ENCODE measurements around the gene HYAL4.
"Not testable (repeated sequence)": the region's sequence is repeated elsewhere in the genome, so short reads cannot be mapped to it uniquely, and the experiment has no call there.

HYAL4 gene

DNA sequence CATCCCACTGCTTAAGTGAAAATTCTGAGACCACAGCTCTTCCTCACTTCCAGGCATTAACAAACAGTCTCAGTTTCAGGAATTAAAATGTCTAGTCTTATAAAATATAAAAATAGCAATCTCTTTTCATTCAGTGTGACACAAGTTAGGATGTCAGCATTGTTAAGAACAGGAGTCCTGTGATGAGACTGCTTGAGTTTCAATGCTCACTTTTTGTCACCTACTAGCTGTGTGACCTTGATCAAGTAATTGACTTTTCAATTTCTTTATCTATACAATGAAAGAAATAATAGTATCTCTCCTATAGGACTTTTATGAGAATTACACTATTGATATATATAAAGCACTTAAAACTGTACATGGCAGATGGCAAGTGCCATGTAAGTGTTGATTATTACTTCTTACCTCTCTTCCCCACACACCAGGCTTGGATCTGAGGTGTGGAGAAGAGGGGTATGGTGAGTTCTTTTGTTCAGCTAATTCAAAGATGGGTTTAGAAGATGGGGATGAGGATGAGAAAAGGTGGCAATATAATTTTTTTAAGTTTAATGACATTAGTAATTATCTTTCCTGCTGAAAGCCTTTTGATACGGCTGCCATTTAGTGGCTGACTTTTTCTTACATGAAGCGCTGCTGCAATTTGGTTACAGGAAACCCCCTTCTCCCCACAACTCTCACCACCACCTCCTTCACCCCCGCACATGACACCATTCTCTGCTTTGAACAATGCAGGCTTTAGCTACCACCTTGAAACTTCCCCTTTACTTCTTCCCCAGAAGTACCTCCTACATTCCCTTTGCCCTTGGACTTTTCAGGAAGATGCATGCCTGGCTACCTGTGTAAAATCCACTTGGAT is 20.8 kb upstream of the HYAL4 start:
- no peak for DNase-seq (ENCODE audit: low read depth)
- TF ChIP-seq, protein P1, sequence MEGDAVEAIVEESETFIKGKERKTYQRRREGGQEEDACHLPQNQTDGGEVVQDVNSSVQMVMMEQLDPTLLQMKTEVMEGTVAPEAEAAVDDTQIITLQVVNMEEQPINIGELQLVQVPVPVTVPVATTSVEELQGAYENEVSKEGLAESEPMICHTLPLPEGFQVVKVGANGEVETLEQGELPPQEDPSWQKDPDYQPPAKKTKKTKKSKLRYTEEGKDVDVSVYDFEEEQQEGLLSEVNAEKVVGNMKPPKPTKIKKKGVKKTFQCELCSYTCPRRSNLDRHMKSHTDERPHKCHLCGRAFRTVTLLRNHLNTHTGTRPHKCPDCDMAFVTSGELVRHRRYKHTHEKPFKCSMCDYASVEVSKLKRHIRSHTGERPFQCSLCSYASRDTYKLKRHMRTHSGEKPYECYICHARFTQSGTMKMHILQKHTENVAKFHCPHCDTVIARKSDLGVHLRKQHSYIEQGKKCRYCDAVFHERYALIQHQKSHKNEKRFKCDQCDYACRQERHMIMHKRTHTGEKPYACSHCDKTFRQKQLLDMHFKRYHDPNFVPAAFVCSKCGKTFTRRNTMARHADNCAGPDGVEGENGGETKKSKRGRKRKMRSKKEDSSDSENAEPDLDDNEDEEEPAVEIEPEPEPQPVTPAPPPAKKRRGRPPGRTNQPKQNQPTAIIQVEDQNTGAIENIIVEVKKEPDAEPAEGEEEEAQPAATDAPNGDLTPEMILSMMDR (conservative IDR thresholded peaks at IDR 0.05; ENCODE audit: low read length): no peak
- no peak overlapping the region for H3K4me3 ChIP-seq (ENCODE audit: low read length)

DNA sequence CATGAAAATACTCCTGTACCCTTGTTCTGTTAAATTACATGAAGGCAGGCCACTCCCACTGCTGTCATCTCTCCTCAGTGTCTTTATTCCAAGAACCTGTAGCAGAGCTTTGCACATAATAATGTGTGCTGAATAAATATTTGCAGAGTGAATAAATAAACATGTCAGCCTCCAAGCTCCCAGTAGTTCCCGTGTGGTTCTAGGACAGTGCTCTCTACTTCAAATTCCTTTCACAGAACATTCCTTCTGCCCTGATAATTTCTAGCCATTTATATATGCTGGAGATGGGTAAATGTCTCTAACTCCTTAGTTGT is 20.3 kb upstream of the HYAL4 start:
- TF ChIP-seq, protein P1 (conservative IDR thresholded peaks at IDR 0.05; ENCODE audit: low read length): no peak
- no peak overlapping the region for H3K4me3 ChIP-seq (ENCODE audit: low read length)
- no peak for DNase-seq (ENCODE audit: low read depth)

DNA sequence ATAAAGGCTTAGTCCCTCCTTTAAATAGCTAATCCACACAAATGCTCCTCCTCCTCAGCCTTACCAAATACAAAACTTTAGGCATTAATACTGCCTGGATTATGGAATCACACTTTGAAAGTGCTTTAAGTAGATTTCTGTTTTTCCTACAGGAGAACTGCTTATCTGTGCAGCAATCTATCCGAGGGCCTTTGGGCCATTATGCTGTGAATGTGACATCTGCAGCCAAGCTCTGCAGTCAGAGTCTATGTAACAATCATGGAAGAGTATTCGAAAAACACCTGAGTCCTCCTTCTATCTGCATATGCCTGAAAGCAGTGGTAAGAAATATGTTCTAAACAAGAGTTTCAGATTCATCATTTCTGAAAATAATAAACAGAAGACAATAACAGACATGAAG is 16.2 kb upstream of the HYAL4 start:
- TF ChIP-seq, protein P1 (conservative IDR thresholded peaks at IDR 0.05; ENCODE audit: low read length): no peak
- no peak for DNase-seq (ENCODE audit: low read depth)
- H3K4me3 ChIP-seq (ENCODE audit: low read length): no peak overlapping the region

DNA sequence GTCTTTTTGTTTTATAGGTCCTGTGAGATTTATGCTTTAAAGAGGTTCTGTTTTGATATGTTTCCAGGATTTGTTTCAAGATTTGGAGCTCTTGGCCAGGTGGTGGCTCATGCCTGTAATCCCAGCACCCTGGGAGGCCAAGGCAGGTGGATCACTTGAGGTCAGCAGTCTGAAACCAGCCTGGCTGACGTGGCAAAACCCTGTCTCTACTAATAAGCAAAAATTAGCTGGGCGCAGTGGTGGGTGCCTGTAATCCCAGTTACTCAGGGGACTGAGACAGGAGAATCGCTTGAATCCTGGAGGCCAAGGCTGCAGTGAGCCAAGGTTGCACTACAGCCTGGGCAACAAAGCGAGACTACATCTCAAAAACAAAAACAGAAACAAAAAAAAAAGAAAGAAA is 8.3 kb upstream of the HYAL4 start:
- no peak for DNase-seq (ENCODE audit: low read depth)
- TF ChIP-seq, protein P1 (conservative IDR thresholded peaks at IDR 0.05; ENCODE audit: low read length): no peak
- no peak overlapping the region for H3K4me3 ChIP-seq (ENCODE audit: low read length)

DNA sequence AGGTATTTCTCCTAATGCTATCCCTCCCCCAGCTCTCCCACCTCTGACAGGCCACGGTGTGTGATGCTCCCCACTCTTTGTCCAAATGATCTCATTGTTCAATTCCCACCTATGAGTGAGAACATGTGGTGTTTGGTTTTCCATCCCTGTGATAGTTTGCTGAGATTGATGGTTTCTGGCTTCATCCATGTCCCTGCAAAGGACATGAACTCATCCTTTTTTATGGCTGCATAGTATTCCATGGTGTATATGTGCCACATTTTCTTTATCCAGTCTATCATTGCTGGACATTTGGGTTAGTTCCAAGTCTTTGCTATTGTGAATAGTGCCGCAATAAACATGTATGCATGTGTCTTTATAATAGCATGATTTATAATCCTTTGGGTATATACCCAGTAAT is 5.9 kb upstream of the HYAL4 start:
- not testable (repeated sequence) for DNase-seq (ENCODE audit: low read depth); H3K4me3 ChIP-seq (ENCODE audit: low read length)

DNA sequence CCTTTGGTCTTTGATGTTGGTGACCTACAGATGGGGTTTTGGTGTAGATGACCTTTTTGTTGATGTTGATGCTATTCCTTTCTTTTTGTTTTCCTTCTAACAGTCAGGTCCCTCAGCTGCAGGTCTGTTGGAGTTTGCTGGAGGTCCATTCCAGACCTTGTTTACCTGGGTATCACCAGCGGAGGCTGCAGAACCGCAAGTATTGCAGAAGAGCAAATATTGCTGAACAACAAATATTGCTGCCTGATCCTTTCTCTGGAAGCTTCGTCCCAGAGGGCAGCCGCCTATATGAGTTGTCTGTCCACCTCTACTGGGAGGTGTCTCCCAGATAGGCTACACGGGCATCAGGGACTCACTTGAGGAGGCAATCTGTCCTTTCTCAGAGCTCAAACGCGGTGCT is 827 bp upstream of the HYAL4 start:
- not testable (repeated sequence) for DNase-seq (ENCODE audit: low read depth)

DNA sequence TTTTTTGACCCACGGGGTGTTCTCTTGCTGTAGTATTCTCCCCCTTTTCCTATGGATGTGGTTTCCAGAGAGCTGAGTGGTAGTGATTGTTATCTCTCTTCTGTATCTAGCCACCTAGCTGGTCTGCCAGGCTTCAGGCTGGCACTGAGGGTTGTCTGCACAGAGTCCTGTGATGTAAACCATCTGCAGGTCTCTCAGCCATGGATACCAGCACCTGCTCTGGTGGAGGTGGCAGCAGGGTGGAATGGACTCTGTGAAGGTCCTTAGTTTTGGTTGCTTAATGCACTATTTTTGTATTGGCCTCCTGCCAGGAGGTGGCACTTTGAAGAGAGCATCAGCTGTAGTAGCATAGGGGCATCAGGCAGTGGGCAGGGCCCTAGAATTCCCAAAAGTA is 851 bp downstream of the HYAL4 start:
- DNase-seq (ENCODE audit: low read depth): no peak

More for the DNA sequence above, 827 bp upstream of the HYAL4 start:
- not testable (repeated sequence) for H3K4me3 ChIP-seq (ENCODE audit: low read length)

DNA sequence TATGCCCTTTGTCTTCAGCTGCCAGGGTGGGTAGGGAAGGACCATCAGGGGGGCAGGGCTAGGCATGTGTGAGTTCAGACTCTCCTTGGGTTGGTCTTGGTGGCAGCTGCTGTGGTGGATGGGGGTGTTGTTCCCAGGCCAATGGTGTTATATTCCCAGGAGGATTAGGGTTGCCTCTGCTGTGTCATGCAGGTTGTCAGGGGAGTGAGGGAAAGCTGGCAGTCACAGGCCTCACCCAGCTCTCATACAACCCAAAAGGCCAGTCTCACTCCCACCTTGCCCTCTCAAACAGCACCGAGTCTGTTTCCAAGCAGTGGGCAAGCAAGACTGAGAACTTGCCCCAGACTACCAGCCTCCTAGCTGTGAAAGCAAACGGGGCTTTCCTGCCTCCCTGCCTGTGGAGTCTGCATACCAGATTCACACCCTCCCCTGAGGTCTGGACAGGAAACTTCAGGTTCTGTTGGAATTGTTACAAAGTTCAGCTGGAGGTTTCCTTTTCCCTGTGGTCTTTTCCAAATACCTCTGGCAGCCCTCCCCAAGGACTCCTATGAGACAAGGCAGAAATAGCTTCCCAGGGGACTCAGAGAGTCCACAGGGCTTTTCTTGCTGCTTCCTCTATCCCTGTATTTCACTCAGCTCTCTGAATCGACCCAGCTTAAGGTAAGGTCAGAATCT is 1.4 kb downstream of the HYAL4 start:
- TF ChIP-seq, protein P1 (conservative IDR thresholded peaks at IDR 0.05; ENCODE audit: low read length): no peak
- no peak overlapping the region for H3K4me3 ChIP-seq (ENCODE audit: low read length)
- DNase-seq (ENCODE audit: low read depth): no peak

More for the DNA sequence above, 851 bp downstream of the HYAL4 start:
- H3K4me3 ChIP-seq (ENCODE audit: low read length): no peak overlapping the region
- TF ChIP-seq, protein P1 (conservative IDR thresholded peaks at IDR 0.05; ENCODE audit: low read length): no peak

Data from AG10803 (cell line).